OCI-LY1 (cell line): ENCODE measurements around the gene KREMEN2.
"Not testable (repeated sequence)": the region's sequence is repeated elsewhere in the genome, so short reads cannot be mapped to it uniquely, and the experiment has no call there.

Experiments
- H2AFZ ChIP-seq: fragments of 200-600 bp; sonication (generic), shearing (Covaris generic); 2 replicates; pipeline ENCODE4 v1.6.0; 2014; ENCODE audit warnings: antibody characterized with exemption, mild to moderate bottlenecking, low read length
- H3F3A ChIP-seq: fragments of 200-600 bp; sonication (generic), shearing (Covaris generic); 2 replicates; pipeline ENCODE4 v1.6.0; 2014; ENCODE audit warnings: mild to moderate bottlenecking, antibody characterized with exemption, low read length, moderate library complexity; ENCODE audit not compliant: insufficient read depth
- H3K27ac ChIP-seq: fragments of 200-600 bp; sonication (generic); 2 replicates; pipeline ENCODE4 v1.5.1; 2014; ENCODE audit warnings: low read length, mixed run types, mild to moderate bottlenecking, low read depth; ENCODE audit not compliant: poor library complexity, severe bottlenecking
- H3K27me3 ChIP-seq: fragments of 200-600 bp; sonication (generic); 2 replicates; pipeline ENCODE4 v1.6.0; 2014; ENCODE audit warnings: antibody characterized with exemption, mild to moderate bottlenecking, low read length, moderate library complexity; ENCODE audit not compliant: insufficient read depth
- H3K36me3 ChIP-seq: fragments of 200-600 bp; sonication (generic); 2 replicates; pipeline ENCODE4 v1.6.1; 2014; ENCODE audit warnings: mild to moderate bottlenecking, antibody characterized with exemption, low read length, moderate library complexity, mixed read lengths; ENCODE audit not compliant: insufficient read depth
- H3K4me1 ChIP-seq: fragments of 200-600 bp; sonication (generic); 2 replicates; pipeline ENCODE4 v1.5.1; 2014; ENCODE audit warnings: mild to moderate bottlenecking, low read length, moderate library complexity; ENCODE audit not compliant: insufficient read depth, severe bottlenecking
- H3K4me2 ChIP-seq: fragments of 200-600 bp; sonication (generic), shearing (Covaris generic); 2 replicates; pipeline ENCODE4 v1.6.1; 2014; ENCODE audit warnings: low read length
- H3K4me3 ChIP-seq: fragments of 200-600 bp; sonication (generic); 2 replicates; pipeline ENCODE4 v1.5.1; 2014; ENCODE audit warnings: low read length, low read depth, mild to moderate bottlenecking, mixed read lengths; ENCODE audit not compliant: poor library complexity, severe bottlenecking
- H3K79me2 ChIP-seq: fragments of 200-600 bp; shearing (Covaris generic); 2 replicates; pipeline ENCODE4 v1.6.1; 2016; ENCODE audit warnings: mixed run types, low read length, mixed read lengths; ENCODE audit not compliant: insufficient read depth
- H3K9ac ChIP-seq: fragments of 200-600 bp; sonication (generic), shearing (Covaris generic); 2 replicates; pipeline ENCODE4 v1.6.1; 2014; ENCODE audit warnings: mild to moderate bottlenecking, low read length, mixed read lengths
- H3K9me2 ChIP-seq: fragments of 200-600 bp; sonication (generic), shearing (Covaris generic); 2 replicates; pipeline ENCODE4 v1.6.1; 2014; ENCODE audit warnings: low read depth, mild to moderate bottlenecking, low read length, mixed read lengths
- H3K9me3 ChIP-seq: fragments of 200-600 bp; shearing (Covaris generic); 2 replicates; pipeline ENCODE4 v1.6.1; 2014; ENCODE audit warnings: low read length, mixed read lengths
- H4K20me1 ChIP-seq: fragments of 200-600 bp; sonication (generic), shearing (Covaris generic); 2 replicates; pipeline ENCODE4 v1.6.0; 2016; ENCODE audit warnings: mild to moderate bottlenecking, low read length; ENCODE audit not compliant: insufficient read depth
- EZH2 ChIP-seq: fragments of 200-600 bp; sonication (generic), shearing (Covaris generic); IDR thresholded peaks from 2 replicates; pipeline ENCODE4 v1.8.0; 2017; ENCODE audit warnings: borderline replicate concordance, mixed run types, mild to moderate bottlenecking, antibody characterized with exemption, low read length, moderate library complexity, mixed read lengths
- TF ChIP-seq, protein P1 (sequence below): fragments of 200-600 bp; sonication (generic), shearing (Covaris generic); IDR thresholded peaks from 2 replicates; pipeline ENCODE4 v1.5.1; 2017; ENCODE audit warnings: mild to moderate bottlenecking, antibody characterized with exemption, low read length, moderate library complexity, mixed read lengths

KREMEN2 gene

DNA sequence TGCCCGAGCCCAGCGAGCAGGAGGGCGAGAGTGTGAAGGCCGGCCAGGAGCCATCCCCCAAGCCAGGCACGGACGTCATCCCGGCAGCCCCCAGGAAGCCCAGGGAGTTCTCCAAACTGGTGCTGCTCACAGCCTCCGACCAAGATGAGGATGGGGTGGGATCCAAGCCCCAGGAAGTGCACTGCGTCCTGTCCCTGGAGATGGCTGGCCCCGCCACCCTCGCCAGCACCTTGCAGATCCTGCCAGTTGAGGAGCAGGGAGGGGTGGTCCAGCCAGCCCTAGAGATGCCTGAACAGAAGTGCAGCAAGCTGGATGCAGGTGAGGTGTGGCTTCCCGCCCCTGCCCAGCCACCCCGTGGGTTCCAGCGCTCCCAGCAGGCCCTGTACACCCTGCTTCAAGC is 34.4 kb upstream of the KREMEN2 start:
- TF ChIP-seq, protein P1, sequence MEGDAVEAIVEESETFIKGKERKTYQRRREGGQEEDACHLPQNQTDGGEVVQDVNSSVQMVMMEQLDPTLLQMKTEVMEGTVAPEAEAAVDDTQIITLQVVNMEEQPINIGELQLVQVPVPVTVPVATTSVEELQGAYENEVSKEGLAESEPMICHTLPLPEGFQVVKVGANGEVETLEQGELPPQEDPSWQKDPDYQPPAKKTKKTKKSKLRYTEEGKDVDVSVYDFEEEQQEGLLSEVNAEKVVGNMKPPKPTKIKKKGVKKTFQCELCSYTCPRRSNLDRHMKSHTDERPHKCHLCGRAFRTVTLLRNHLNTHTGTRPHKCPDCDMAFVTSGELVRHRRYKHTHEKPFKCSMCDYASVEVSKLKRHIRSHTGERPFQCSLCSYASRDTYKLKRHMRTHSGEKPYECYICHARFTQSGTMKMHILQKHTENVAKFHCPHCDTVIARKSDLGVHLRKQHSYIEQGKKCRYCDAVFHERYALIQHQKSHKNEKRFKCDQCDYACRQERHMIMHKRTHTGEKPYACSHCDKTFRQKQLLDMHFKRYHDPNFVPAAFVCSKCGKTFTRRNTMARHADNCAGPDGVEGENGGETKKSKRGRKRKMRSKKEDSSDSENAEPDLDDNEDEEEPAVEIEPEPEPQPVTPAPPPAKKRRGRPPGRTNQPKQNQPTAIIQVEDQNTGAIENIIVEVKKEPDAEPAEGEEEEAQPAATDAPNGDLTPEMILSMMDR, result no peak
- no peak for TF ChIP-seq EZH2
- peaks cover 4% of the 10 kb centered on the region for H3K4me1 ChIP-seq

DNA sequence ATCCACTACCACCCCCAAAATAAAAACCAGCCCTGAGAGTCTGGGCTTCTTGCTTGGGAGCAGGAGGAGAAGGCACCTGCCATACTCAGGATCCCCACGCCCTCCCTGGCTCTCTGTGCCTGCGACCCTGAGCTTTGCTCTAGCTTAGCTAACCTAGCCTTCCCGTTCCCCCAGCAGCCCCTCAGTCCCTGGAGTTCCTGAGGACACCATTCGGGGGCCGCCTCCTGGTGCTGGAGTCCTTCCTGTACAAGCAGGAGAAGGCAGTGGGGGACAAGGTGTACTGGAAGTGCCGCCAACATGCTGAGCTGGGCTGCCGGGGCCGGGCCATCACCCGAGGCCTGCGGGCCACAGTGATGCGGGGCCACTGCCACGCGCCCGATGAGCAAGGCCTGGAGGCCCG is 33.8 kb upstream of the KREMEN2 start:
- Histone ChIP-seq H3K9ac (no peak overlapping the region), H3K36me3 (peaks cover 5% of the 10 kb centered on the region; the same call in 1 of the 2 replicates), H3K4me3 (no peak overlapping the region), H4K20me1 (no peaks in the 10 kb centered on the region), H3F3A (no peaks in the 10 kb centered on the region), H3K27me3 (no peaks in the 10 kb centered on the region), H3K9me3 (no peaks in the 10 kb centered on the region), H2AFZ (no peak overlapping the region), H3K4me1 (peaks cover 7% of the 10 kb centered on the region), H3K9me2 (no peaks in the 10 kb centered on the region), H3K79me2 (no peaks in the 10 kb centered on the region), H3K4me2 (no peak overlapping the region), H3K27ac (no peak overlapping the region)
- no peak for TF ChIP-seq EZH2
- TF ChIP-seq, protein P1, result no peak

More for the DNA sequence above, 34.4 kb upstream of the KREMEN2 start:
- Histone ChIP-seq H3K9me2 (no peaks in the 10 kb centered on the region), H3K27me3 (no peaks in the 10 kb centered on the region), H3K9me3 (no peaks in the 10 kb centered on the region), H3F3A (no peaks in the 10 kb centered on the region), H3K9ac (no peak overlapping the region), H2AFZ (no peak overlapping the region), H3K36me3 (peaks cover 5% of the 10 kb centered on the region), H3K4me3 (no peak overlapping the region), H4K20me1 (no peaks in the 10 kb centered on the region), H3K4me2 (no peak overlapping the region), H3K27ac (no peak overlapping the region), H3K79me2 (no peaks in the 10 kb centered on the region)

DNA sequence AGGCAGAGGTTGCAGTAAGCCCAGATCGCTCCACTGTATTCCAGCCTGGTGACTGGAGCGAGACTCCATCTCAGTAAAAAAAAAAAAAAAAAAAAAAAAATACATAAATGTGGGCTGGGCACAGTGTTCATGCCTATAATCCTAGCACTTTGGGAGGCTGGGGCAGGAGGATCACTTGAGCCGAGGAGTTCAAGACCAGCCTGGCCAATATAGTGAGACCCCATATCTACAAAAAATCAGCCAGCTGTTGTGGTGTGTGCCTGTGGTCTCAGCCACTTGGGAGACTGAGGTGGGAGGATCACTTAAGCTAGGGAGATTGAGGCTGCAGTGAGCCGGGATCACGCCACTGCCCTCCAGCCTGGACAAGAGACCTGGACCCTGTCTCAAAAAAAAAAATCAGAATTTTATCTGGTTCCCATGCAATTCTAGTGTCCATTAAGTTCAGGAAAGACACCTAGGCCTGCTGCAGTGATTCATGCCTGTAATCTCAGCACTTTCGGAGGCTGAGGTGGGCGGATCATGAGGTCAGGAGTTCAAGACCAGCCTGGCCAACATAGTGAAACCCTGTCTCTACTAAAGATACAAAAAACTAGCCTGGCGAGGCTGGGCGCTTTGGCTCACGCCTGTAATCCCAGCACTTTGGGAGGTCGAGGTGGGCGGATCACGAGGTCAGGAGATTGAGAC is 32.7 kb upstream of the KREMEN2 start:
- H3K4me1 ChIP-seq, result peaks cover 12% of the 10 kb centered on the region
- H3K9me3 ChIP-seq, H3K27ac ChIP-seq, H3K27me3 ChIP-seq, H4K20me1 ChIP-seq, H2AFZ ChIP-seq, H3K79me2 ChIP-seq, H3K9ac ChIP-seq, H3F3A ChIP-seq, H3K36me3 ChIP-seq, H3K4me3 ChIP-seq, H3K9me2 ChIP-seq, H3K4me2 ChIP-seq: not testable (repeated sequence)

DNA sequence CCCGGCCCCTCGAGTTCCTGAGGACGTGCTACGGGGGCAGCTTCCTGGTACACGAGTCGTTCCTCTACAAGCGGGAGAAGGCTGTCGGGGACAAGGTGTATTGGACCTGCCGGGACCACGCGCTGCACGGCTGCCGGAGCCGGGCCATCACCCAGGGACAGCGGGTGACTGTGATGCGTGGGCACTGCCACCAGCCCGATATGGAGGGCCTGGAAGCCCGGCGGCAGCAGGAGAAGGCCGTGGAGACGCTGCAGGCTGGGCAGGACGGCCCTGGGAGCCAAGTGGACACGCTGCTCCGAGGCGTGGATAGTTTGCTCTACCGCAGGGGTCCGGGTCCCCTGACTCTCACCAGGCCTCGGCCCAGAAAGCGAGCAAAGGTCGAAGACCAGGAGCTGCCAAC is 30.9 kb upstream of the KREMEN2 start:
- no peaks in the 10 kb centered on the region for H3K9me2 ChIP-seq
- no peak overlapping the region for H3K9ac ChIP-seq
- TF ChIP-seq, protein P1, result no peak
- no peak for TF ChIP-seq EZH2
- no peak overlapping the region for H3K4me3 ChIP-seq
- no peaks in the 10 kb centered on the region for H3K9me3 ChIP-seq
- H2AFZ ChIP-seq, result no peak overlapping the region
- H3K36me3 ChIP-seq, result peaks cover 5% of the 10 kb centered on the region
- no peak overlapping the region for H3K27ac ChIP-seq
- H3K4me1 ChIP-seq, result peaks cover 8% of the 10 kb centered on the region
- H3K79me2 ChIP-seq, result no peaks in the 10 kb centered on the region
- no peaks in the 10 kb centered on the region for H3F3A ChIP-seq
- H3K27me3 ChIP-seq, result no peaks in the 10 kb centered on the region
- no peak overlapping the region for H3K4me2 ChIP-seq
- no peaks in the 10 kb centered on the region for H4K20me1 ChIP-seq
